Psoas muscle (tissue), 8 donors: ENCODE results near the gene GRAMD1A. TPM values are rescaled to one million over a fixed set of nuclear protein-coding genes. Genes with fewer than 3 reads are reported as not detected.
A peak's percentile ranks its signal among the peaks of the same experiment; 100 is the strongest.
"Not testable (repeated sequence)": the region's sequence is repeated elsewhere in the genome, so short reads cannot be mapped to it uniquely, and the experiment has no call there.

Experiments used
- ATAC-seq, 4 donors: fragments of 200-7000 bp; cut with Tn5 transposase; one replicate each; pipeline ENCODE4 v1.9.1; 2020; ENCODE audit warnings: moderate library complexity in 3 of 4, mild to moderate bottlenecking in 2 of 4
- DNase-seq, 2 donors: peaks; one replicate each; pipeline ENCODE4 v3.0.0-alpha.2; 2020
- H3K27ac ChIP-seq: fragments of 200-600 bp; one replicate; pipeline ENCODE4 v1.8.0; 2022
- H3K27me3 ChIP-seq, 3 donors: fragments of 200-600 bp in 1 of 3; one replicate each; pipeline versions ENCODE4 v1.6.1 to v1.8.0; 2013 to 2022; ENCODE audit warnings: low read length in 2 of 3, mild to moderate bottlenecking in 2 of 3, moderate library complexity in 1 of 3; ENCODE audit not compliant: insufficient read depth in 3 of 3
- H3K36me3 ChIP-seq, 2 donors: fragments of 200-600 bp in 1 of 2; one replicate each; pipeline versions ENCODE4 v1.6.1 to v1.8.0; 2013 to 2022; ENCODE audit warnings: low read depth in 1 of 2, mild to moderate bottlenecking in 1 of 2, moderate library complexity in 1 of 2; ENCODE audit not compliant: insufficient read depth in 1 of 2
- H3K4me1 ChIP-seq: fragments of 200-600 bp; one replicate; pipeline ENCODE4 v1.8.0; 2022
- H3K4me3 ChIP-seq: fragments of 200-600 bp; one replicate; pipeline ENCODE4 v1.8.0; 2022; ENCODE audit warnings: mild to moderate bottlenecking
- H3K9me3 ChIP-seq: fragments of 200-600 bp; one replicate; pipeline ENCODE4 v1.8.0; 2022
- CTCF ChIP-seq: fragments of 200-600 bp; IDR thresholded peaks from one replicate; pipeline ENCODE4 v1.8.0; 2022; ENCODE audit warnings: antibody characterized with exemption
- WGBS, 3 donors: extraction: QIAGEN DNeasy Blood & Tissue Kit; methylation state at CpG; one replicate each; pipeline versions ENCODE4 v1.1.6 to v1.1.7; 2013; 5-methylcytosine and 5-hydroxymethylcytosine counted together
- intact Hi-C, 2 donors: fragments of 100-400 bp; cut with DNase I; formaldehyde crosslinking; loops; one replicate each; pipeline versions ENCODE4 v1.11.0 to v1.14.2; 2022
- polyA plus RNA-seq, 3 donors: library from polyadenylated mRNA; stranded (reverse); fragments of 200-250 nt; gene quantifications; one replicate each; pipeline ENCODE4 v1.2.3, GENCODE V29; 2013
- total RNA-seq, 4 donors: library from RNA; stranded (reverse); fragmentation: NEBNext Ultra II Directional in 2 of 4; extraction: Animal tissue kit (Norgen Biotek cat#: 25700) in 2 of 4; gene quantifications; one replicate each; pipeline versions ENCODE4 v1.2.1 to v1.2.4, GENCODE V29; 2021 to 2023
- donor health status: healthy with polysubstance abuse.
- donor health status: DM: no; HTN: no; CAD: no; lungs with moderate emphysema.
- donor health status: Bipolar disorder and iron deficiency.
- donor health status: healthy.
- donor health status: DM: yes; HTN: yes; CAD: no.
- donor health status: DM: no; HTN: no; CAD: no.
- donor health status: DM: no; HTN: no; CAD: no.
- donor health status: DM: yes; HTN: yes; CAD: no.

GRAMD1A gene
- total and polyA plus RNA-seq, 7 donors = 15.6 to 55.0 (median 36.3) TPM

GRCh38 chr19:35011737-35012682, 11.9 kb downstream of the GRAMD1A start:
- Histone ChIP-seq H3K36me3 (peaks cover 0 to 70% of the 10 kb centered on the region in 2 donors), H3K27me3 (no peaks in the 10 kb centered on the region), H3K9me3 (no peaks in the 10 kb centered on the region), H3K27ac (no peak overlapping the region), H3K4me1 (peaks cover 8% of the 10 kb centered on the region), H3K4me3 (no peak overlapping the region)
- DNase-seq = no peak
- intact Hi-C loops = loop anchor here in 1 of 2 donors (2.0 kb wide), 1 partner anchor 39 kb away; no protein-coding TSS in a partner anchor
- WGBS, 3 donors = 80 to 88% (median 83%) methylated on average over 18 of the region's 18 CpGs
- ATAC-seq = no peak
- no peak for TF ChIP-seq CTCF

- Histone ChIP-seq H3K36me3 (peaks cover 0 to 82% of the 10 kb centered on the region in 2 donors), H3K9me3 (no peaks in the 10 kb centered on the region), H3K4me3 (no peak overlapping the region), H3K27me3 (no peaks in the 10 kb centered on the region), H3K4me1 (peaks cover 8% of the 10 kb centered on the region), H3K27ac (no peak overlapping the region)
- ATAC-seq (peak; percentile 74 to 85 (median 78)), DNase-seq (peak; percentile 75 to 86)
- 54 to 58% (median 54%) methylated on average over 31 to 32 of the region's 32 CpGs for WGBS, 3 donors
- TF ChIP-seq CTCF = peak; percentile 94
- intact Hi-C loops = loop anchor here (1.0 to 2.0 kb wide), 2 partner anchors 40 kb away; no protein-coding TSS in a partner anchor
Measured at GRCh38 chr19:35013041-35013819, 13.1 kb downstream of the GRAMD1A start.

- peaks cover 8% of the 10 kb centered on the region for H3K4me1 ChIP-seq
- ATAC-seq = no peak
- H3K27ac ChIP-seq = no peak overlapping the region
- 88 to 90% (median 90%) methylated on average over 23 of the region's 23 CpGs for WGBS, 3 donors
- peaks cover 0 to 87% of the 10 kb centered on the region in 2 donors for H3K36me3 ChIP-seq
- TF ChIP-seq CTCF = no peak
- intact Hi-C loops = loop anchor here (1.0 to 2.0 kb wide), 2 partner anchors 41 kb away; no protein-coding TSS in a partner anchor
- no peaks in the 10 kb centered on the region for H3K9me3 ChIP-seq
- H3K27me3 ChIP-seq = no peaks in the 10 kb centered on the region
- no peak for DNase-seq
- no peak overlapping the region for H3K4me3 ChIP-seq
Measured at GRCh38 chr19:35013820-35014754, 14.0 kb downstream of the GRAMD1A start.

- peaks cover 0 to 87% of the 10 kb centered on the region in 2 donors for H3K36me3 ChIP-seq
- H3K9me3 ChIP-seq, H3K27ac ChIP-seq, H3K4me3 ChIP-seq, intact Hi-C loops, H3K4me1 ChIP-seq, DNase-seq, H3K27me3 ChIP-seq, ATAC-seq: not testable (repeated sequence)
- WGBS, 3 donors = 85 to 98% (median 92%) methylated on average over 4 of the region's 4 CpGs
Measured at GRCh38 chr19:35014774-35015173, 14.7 kb downstream of the GRAMD1A start.
